Small intestine (tissue), 7 donors: ENCODE measurements around the gene ATP8B1. TPM values are rescaled to one million over a fixed set of nuclear protein-coding genes. Genes with fewer than 3 reads are reported as not detected.

Source experiments
- DNase-seq, 2 donors: peaks; one replicate each; pipeline versions ENCODE4 v3.0.0 to v3.0.0-alpha.2; 2013
- FAIRE-seq: peaks from 2 replicates; lab custom pipeline; 2012; peaks lifted over from hg19 to GRCh38; lab: Jason Lieb, UNC
- H3K27ac ChIP-seq, 3 donors: one replicate each; pipeline ENCODE4 v1.5.1; 2013; ENCODE audit warnings: low read length in 2 of 3, mild to moderate bottlenecking in 2 of 3, control low read depth in 1 of 3, inconsistent platforms in 1 of 3, low read depth in 1 of 3, moderate library complexity in 1 of 3
- H3K27me3 ChIP-seq, 3 donors: one replicate each; pipeline ENCODE4 v1.6.1; 2013; ENCODE audit warnings: low read length in 3 of 3, inconsistent platforms in 1 of 3; ENCODE audit not compliant: control insufficient read depth in 3 of 3, insufficient read depth in 3 of 3
- H3K36me3 ChIP-seq, 3 donors: one replicate each; pipeline ENCODE4 v1.6.1; 2013; ENCODE audit warnings: low read length in 3 of 3, inconsistent platforms in 1 of 3, low read depth in 1 of 3, mild to moderate bottlenecking in 1 of 3, moderate library complexity in 1 of 3; ENCODE audit not compliant: control insufficient read depth in 3 of 3, insufficient read depth in 2 of 3
- H3K4me1 ChIP-seq, 3 donors: one replicate each; pipeline ENCODE4 v1.6.1; 2013; ENCODE audit warnings: low read length in 2 of 3, inconsistent platforms in 1 of 3, low read depth in 1 of 3, mild to moderate bottlenecking in 1 of 3, moderate library complexity in 1 of 3; ENCODE audit not compliant: control insufficient read depth in 3 of 3, insufficient read depth in 2 of 3
- H3K4me3 ChIP-seq, 3 donors: one replicate each; pipeline ENCODE4 v1.5.1; 2013; ENCODE audit warnings: low read length in 3 of 3, control low read depth in 1 of 3, inconsistent platforms in 1 of 3, low read depth in 1 of 3, mild to moderate bottlenecking in 1 of 3, moderate library complexity in 1 of 3
- H3K9me3 ChIP-seq, 2 donors: one replicate each; pipeline ENCODE4 v1.6.1; 2013; ENCODE audit warnings: low read depth in 1 of 2, low read length in 1 of 2; ENCODE audit not compliant: control insufficient read depth in 2 of 2, insufficient read depth in 1 of 2
- WGBS, 3 donors: extraction: QIAGEN DNeasy Blood & Tissue Kit; methylation state at CpG; one replicate each; pipeline ENCODE4 v1.1.7; 2013; 5-methylcytosine and 5-hydroxymethylcytosine counted together
- polyA plus RNA-seq, 4 donors: library from polyadenylated mRNA; stranded (reverse) in 3 of 4; unstranded in 1 of 4; fragments of 200-250 nt in 3 of 4; fragments of 120-200 nt in 1 of 4; gene quantifications; one replicate each; pipeline versions ENCODE4 v1.2.1 to v1.2.3, GENCODE V29; 2013
- donor health status: healthy with polysubstance abuse.
- donor health status: control.
- donor health status: control.
- donor health status: Bipolar disorder and iron deficiency.
- donor health status: healthy.

ATP8B1 gene
- polyA plus RNA-seq, 4 donors = 25.5 to 82.5 (median 42.7) TPM

GRCh38 chr18:57775937-57776336 lies 27.2 kb downstream of the ATP8B1 start:
- peaks cover 0 to 22% (median 0%) of the 10 kb centered on the region in 3 donors for H3K36me3 ChIP-seq
- WGBS, 3 donors = 7 to 63% (median 26%) methylated on average over 3 of the region's 3 CpGs
- peak; percentile 70 for FAIRE-seq
- H3K4me1 ChIP-seq = peaks cover 11 to 34% (median 13%) of the 10 kb centered on the region in 3 donors
- H3K27ac ChIP-seq = peak overlapping the region in 2 of 3 donors; percentile 89 to 96
- H3K9me3 ChIP-seq = no peaks in the 10 kb centered on the region
- no peaks in the 10 kb centered on the region for H3K27me3 ChIP-seq
- no peak overlapping the region for H3K4me3 ChIP-seq
- peak in 1 of 2 donors; percentile 89 for DNase-seq

GRCh38 chr18:57772387-57772799 lies 30.7 kb downstream of the ATP8B1 start:
- WGBS, 3 donors = 22 to 64% (median 46%) methylated on average over 9 of the region's 9 CpGs
- Histone ChIP-seq H3K4me1 (peaks cover 16 to 36% (median 16%) of the 10 kb centered on the region in 3 donors), H3K4me3 (no peak overlapping the region), H3K27me3 (no peaks in the 10 kb centered on the region), H3K9me3 (no peaks in the 10 kb centered on the region), H3K27ac (peak overlapping the region; percentile 2 to 81 (median 65)), H3K36me3 (peaks cover 0 to 17% (median 0%) of the 10 kb centered on the region in 3 donors)
- DNase-seq (peak; percentile 79 to 81), FAIRE-seq (no peak)

- Histone ChIP-seq H3K4me1 (peaks cover 11 to 36% (median 16%) of the 10 kb centered on the region in 3 donors), H3K36me3 (peaks cover 0 to 22% (median 0%) of the 10 kb centered on the region in 3 donors), H3K27me3 (no peaks in the 10 kb centered on the region), H3K27ac (peak overlapping the region; percentile 78 to 90 (median 81)), H3K9me3 (no peaks in the 10 kb centered on the region), H3K4me3 (no peak overlapping the region)
- WGBS, 3 donors = 11 to 57% (median 40%) methylated on average over 3 of the region's 3 CpGs
- FAIRE-seq = no peak
- no peak for DNase-seq
Observed at GRCh38 chr18:57771626-57772025, 31.5 kb downstream of the ATP8B1 start.

DNA sequence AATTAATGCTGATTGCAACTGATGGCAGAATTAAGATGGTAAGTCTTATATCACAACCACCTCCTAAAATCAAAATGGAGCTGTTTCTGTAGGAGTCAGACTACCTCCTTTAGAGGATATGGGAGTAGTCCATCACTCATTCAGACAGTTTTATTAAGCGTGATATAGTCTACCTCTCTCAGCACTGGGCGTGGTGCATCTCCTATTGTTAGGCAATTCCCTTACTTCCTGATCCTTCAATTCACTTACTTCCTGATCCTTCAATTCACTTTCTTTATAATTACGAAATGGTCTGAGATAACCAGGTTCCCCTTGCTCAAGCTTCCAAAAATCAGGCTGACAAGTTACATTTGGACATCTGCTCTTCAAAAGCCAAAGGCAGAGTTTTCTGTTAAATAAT lies 31.9 kb downstream of the ATP8B1 start:
- no peaks in the 10 kb centered on the region for H3K9me3 ChIP-seq
- peaks cover 11 to 36% (median 15%) of the 10 kb centered on the region in 3 donors for H3K4me1 ChIP-seq
- H3K36me3 ChIP-seq = peaks cover 0 to 22% (median 0%) of the 10 kb centered on the region in 3 donors
- H3K27me3 ChIP-seq = no peaks in the 10 kb centered on the region
- no peak overlapping the region for H3K4me3 ChIP-seq
- peak overlapping the region; percentile 78 to 90 (median 81) for H3K27ac ChIP-seq
- peak; percentile 86 to 93 for DNase-seq
- 14 to 53% (median 26%) methylated on average over 3 of the region's 3 CpGs for WGBS, 3 donors
- FAIRE-seq = no peak

- Histone ChIP-seq H3K9me3 (no peaks in the 10 kb centered on the region), H3K4me3 (no peak overlapping the region), H3K36me3 (peaks cover 0 to 17% (median 0%) of the 10 kb centered on the region in 3 donors), H3K4me1 (peaks cover 11 to 35% (median 15%) of the 10 kb centered on the region in 3 donors), H3K27ac (peak overlapping the region in 2 of 3 donors; percentile 6 to 22), H3K27me3 (no peaks in the 10 kb centered on the region)
- 61 to 66% (median 65%) methylated on average over 8 of the region's 8 CpGs for WGBS, 3 donors
- no peak for DNase-seq
- FAIRE-seq = no peak
Observed at GRCh38 chr18:57768537-57769326, 34.4 kb downstream of the ATP8B1 start.

DNA sequence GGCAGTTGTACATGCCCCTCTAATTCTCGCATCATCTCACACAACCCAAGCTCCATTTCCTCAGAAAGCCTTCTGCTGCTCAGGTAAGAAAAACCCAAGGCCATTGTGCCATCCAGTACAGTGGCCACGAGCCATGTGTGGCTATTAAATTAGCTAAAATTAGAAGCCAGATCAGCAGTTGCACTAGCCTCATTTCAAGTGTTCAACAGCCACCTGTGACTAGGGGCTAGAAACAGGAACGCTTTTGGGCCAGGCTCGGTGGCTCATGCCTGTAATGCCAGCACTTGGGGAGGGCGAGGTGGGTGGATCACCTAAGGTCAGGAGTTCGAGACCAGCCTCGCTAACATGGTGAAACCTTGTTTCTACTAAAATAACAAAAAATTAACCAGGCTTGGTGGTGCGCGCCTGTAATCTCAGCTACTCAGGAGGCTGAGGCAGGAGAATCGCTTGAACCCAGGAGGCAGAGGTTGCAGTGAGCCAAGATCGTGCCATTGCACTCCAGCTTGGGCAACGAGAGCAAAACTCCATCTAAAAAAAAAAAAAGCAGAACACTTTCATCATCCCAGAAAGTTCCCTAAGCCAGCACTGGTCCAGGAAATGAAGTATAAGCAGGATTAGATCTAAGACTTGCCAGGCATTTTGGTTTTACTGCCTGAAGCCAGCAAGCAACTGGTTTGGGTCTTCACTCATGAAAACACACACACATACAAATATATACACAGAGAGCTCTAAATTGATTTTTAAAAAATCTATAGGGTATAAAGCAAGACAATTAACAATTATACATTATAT lies 35.7 kb downstream of the ATP8B1 start:
- Histone ChIP-seq H3K9me3 (no peaks in the 10 kb centered on the region), H3K4me3 (no peak overlapping the region), H3K36me3 (peaks cover 0 to 15% (median 0%) of the 10 kb centered on the region in 3 donors), H3K27ac (no peak overlapping the region), H3K27me3 (no peaks in the 10 kb centered on the region), H3K4me1 (peaks cover 11 to 23% (median 14%) of the 10 kb centered on the region in 3 donors)
- no peak for DNase-seq
- WGBS, 3 donors = 87 to 88% (median 88%) methylated on average over 12 of the region's 12 CpGs
- FAIRE-seq = no peak

DNA sequence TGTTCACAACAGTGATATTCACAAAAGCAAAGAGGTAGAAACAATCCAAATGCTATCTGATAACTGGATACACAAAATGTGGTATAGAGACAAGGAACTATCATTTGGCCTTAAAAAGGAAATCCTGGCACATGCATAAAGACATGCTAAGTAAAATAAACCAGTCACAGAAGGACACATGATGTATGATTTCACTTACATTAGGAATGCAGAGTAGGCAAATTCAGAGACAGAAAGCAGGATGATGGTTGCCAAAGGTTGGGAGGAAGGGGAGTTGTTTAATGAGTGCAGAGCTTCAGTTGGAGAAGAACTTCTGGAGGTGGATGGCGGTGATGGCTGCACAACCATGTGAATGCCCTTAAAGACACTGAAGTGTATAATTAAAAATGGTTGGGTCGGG lies 38.1 kb downstream of the ATP8B1 start:
- H3K27ac ChIP-seq = no peak overlapping the region
- WGBS, 3 donors = 83 to 95% (median 89%) methylated on average over 2 of the region's 2 CpGs
- peaks cover 0 to 19% (median 0%) of the 10 kb centered on the region in 3 donors for H3K36me3 ChIP-seq
- no peaks in the 10 kb centered on the region for H3K27me3 ChIP-seq
- FAIRE-seq (no peak), DNase-seq (no peak)
- no peak overlapping the region for H3K4me3 ChIP-seq
- H3K4me1 ChIP-seq = peaks cover 0 to 7% (median 6%) of the 10 kb centered on the region in 3 donors
- no peaks in the 10 kb centered on the region for H3K9me3 ChIP-seq

- FAIRE-seq (no peak), DNase-seq (no peak)
- peaks cover 0 to 22% (median 0%) of the 10 kb centered on the region in 3 donors for H3K36me3 ChIP-seq
- WGBS, 3 donors = 88 to 96% (median 92%) methylated on average over 8 of the region's 8 CpGs
- no peak overlapping the region for H3K4me3 ChIP-seq
- H3K27ac ChIP-seq = no peak overlapping the region
- peaks cover 0 to 6% (median 5%) of the 10 kb centered on the region in 3 donors for H3K4me1 ChIP-seq
- no peaks in the 10 kb centered on the region for H3K27me3 ChIP-seq
- no peaks in the 10 kb centered on the region for H3K9me3 ChIP-seq
Observed at GRCh38 chr18:57764087-57764486, 39.0 kb downstream of the ATP8B1 start.
